Upper lobe of right lung (tissue), 1 donor: Measurements from ENCODE around the gene PF4V1. TPM values are rescaled to one million over a fixed set of nuclear protein-coding genes. Genes with fewer than 3 reads are reported as not detected.

Experiments
- ATAC-seq: fragments of 200-7000 bp; cut with Tn5 transposase; one replicate; pipeline ENCODE4 v1.9.1; 2020; ENCODE audit warnings: mild to moderate bottlenecking, moderate library complexity
- DNase-seq: peaks from one replicate; pipeline ENCODE4 v3.0.0-alpha.2; 2020
- H3K27ac ChIP-seq: fragments of 200-600 bp; one replicate; pipeline ENCODE4 v1.8.0; 2022
- H3K27me3 ChIP-seq: fragments of 200-600 bp; one replicate; pipeline ENCODE4 v1.8.0; 2022; ENCODE audit warnings: mild to moderate bottlenecking
- H3K36me3 ChIP-seq: fragments of 200-600 bp; one replicate; pipeline ENCODE4 v1.8.0; 2022
- H3K4me1 ChIP-seq: fragments of 200-600 bp; one replicate; pipeline ENCODE4 v1.8.0; 2022
- H3K4me3 ChIP-seq: fragments of 200-600 bp; one replicate; pipeline ENCODE4 v1.8.0; 2022; ENCODE audit warnings: mild to moderate bottlenecking
- H3K9me3 ChIP-seq: fragments of 200-600 bp; one replicate; pipeline ENCODE4 v1.8.0; 2022
- CTCF ChIP-seq: fragments of 200-600 bp; IDR thresholded peaks from one replicate; pipeline ENCODE4 v1.8.0; 2022; ENCODE audit warnings: antibody characterized with exemption
- intact Hi-C: fragments of 100-400 bp; cut with DNase I; formaldehyde crosslinking; loops from one replicate; pipeline ENCODE4 v1.11.0; 2022
- total RNA-seq: library from RNA; stranded (reverse); fragmentation: NEBNext Ultra II Directional; extraction: Animal tissue kit (Norgen Biotek cat#: 25700); gene quantifications from one replicate; pipeline ENCODE4 v1.2.1, GENCODE V29; 2021
- donor health status: DM: no; HTN: yes; CAD: no; lungs with severe emphysema.

Gene PF4V1
- total RNA-seq, 1 donor from 2014 or later: not detected

DNA sequence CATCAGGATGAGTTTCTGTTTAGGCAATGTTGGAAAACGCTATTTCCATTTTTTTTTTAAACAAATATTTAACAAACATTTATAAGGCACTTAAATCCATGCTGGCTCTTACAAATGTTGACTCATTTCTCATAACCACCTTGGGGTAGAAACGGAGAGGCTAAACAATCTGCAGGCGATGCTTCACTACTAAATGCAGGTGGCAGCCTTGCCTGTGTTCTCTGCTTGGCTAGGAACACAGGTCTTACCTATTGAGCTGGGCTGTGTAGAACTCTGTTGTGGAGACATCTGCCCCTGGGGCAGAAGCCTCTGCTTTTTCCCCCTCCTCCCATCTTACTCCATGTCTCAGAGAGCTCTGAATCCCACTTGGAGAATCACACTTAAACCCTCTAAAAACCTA, 14.7 kb downstream of the PF4V1 start:
- H3K4me1 ChIP-seq: no peaks in the 10 kb centered on the region
- intact Hi-C loops: no loop called here
- H3K36me3 ChIP-seq: no peaks in the 10 kb centered on the region
- no peak overlapping the region for H3K4me3 ChIP-seq
- DNase-seq: no peak
- no peaks in the 10 kb centered on the region for H3K9me3 ChIP-seq
- no peaks in the 10 kb centered on the region for H3K27me3 ChIP-seq
- TF ChIP-seq CTCF: no peak
- peak; percentile 74 for ATAC-seq
- H3K27ac ChIP-seq: no peak overlapping the region

DNA sequence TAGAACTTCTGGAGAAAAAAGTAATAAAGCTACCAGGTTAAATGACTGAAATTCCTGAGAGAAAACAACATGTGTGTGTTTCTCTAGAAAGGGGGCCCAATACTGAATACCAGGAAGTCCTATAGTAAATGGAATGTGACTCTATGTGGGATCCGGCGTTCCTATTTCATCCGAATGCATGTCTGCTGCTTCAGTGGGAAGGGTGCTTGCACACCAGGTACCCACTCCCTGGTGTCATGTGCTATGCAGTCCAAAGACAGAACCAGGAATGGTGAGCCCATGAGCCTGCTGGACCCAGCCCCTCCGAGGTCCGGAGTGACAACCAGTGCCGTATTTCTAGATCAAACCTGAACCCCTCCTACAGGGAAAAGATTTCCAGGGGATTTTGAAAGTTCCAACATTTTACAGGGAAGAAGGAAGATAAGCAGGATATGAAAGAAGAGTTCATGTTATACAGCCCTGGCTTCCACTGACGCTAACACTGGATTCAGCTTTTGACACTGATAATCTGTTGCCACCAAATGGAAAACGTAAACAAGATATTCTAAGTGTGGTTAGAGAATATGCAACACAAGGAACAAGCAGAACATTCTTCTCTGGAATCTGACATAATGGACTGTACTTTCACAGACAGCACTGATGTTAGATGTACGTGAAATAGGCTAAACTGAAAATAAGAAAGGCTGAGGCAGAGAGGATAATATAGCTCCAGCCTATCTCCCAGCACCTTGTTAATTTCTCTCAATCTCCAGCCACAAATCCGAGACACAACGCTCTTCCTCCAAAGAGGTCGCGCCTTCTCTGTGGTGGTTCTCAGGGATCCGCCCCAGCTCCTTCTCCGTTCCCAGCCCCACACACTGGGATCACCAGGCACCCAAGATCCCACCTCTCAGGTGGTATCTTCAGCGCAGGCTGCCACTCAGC, 15.4 kb downstream of the PF4V1 start:
- ATAC-seq: no peak
- TF ChIP-seq CTCF: no peak
- DNase-seq: no peak
- Histone ChIP-seq H3K4me1 (peaks cover 4% of the 10 kb centered on the region), H3K27ac (peak overlapping the region; percentile 61), H3K27me3 (no peaks in the 10 kb centered on the region), H3K9me3 (no peaks in the 10 kb centered on the region), H3K4me3 (peak overlapping the region; percentile 60), H3K36me3 (no peaks in the 10 kb centered on the region)
- intact Hi-C loops: no loop called here

GRCh38 chr4:73869130-73870055, 16.3 kb downstream of the PF4V1 start, which contains the start of gene CXCL1:
TSS of gene CXCL1 (plus strand) at chr4:73869393. CDS start at chr4:73869471, 78 bp downstream.
- intact Hi-C loops: no loop called here
- Histone ChIP-seq H3K27me3 (no peaks in the 10 kb centered on the region), H3K27ac (peak within 1 kb of the TSS; percentile 61), H3K4me1 (peaks cover 4% of the 10 kb centered on the region), H3K36me3 (no peaks in the 10 kb centered on the region), H3K9me3 (no peaks in the 10 kb centered on the region), H3K4me3 (peak within 1 kb of the TSS; percentile 60)
- no peak for TF ChIP-seq CTCF
- peak; percentile 73 for ATAC-seq
- peak; percentile 76 for DNase-seq

DNA sequence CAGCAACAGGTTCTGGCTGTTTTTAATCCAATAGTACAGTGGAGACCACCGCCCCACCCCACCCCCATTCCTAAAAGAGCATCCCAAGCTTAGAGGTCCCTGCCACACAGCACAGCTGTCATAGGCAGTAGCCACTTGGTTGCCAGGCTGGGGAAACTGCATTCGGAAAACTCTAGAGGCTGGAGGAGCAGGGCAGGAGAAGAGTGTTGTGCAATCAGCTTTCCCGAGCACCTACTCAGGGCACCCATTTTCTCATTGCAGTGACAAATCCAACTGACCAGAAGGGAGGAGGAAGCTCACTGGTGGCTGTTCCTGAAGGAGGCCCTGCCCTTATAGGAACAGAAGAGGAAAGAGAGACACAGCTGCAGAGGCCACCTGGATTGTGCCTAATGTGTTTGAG, 17.2 kb downstream of the PF4V1 start:
- intact Hi-C loops: no loop called here
- ATAC-seq (peak; percentile 73), DNase-seq (peak; percentile 67)
- Histone ChIP-seq H3K27ac (no peak overlapping the region), H3K4me3 (peak overlapping the region; percentile 60), H3K27me3 (no peaks in the 10 kb centered on the region), H3K9me3 (no peaks in the 10 kb centered on the region), H3K4me1 (peaks cover 4% of the 10 kb centered on the region), H3K36me3 (no peaks in the 10 kb centered on the region)
- no peak for TF ChIP-seq CTCF

- H3K9me3 ChIP-seq: no peaks in the 10 kb centered on the region
- H3K4me1 ChIP-seq: peaks cover 4% of the 10 kb centered on the region
- TF ChIP-seq CTCF: no peak
- no peaks in the 10 kb centered on the region for H3K36me3 ChIP-seq
- no peak overlapping the region for H3K27ac ChIP-seq
- DNase-seq: no peak
- ATAC-seq: no peak
- no peak overlapping the region for H3K4me3 ChIP-seq
- intact Hi-C loops: no loop called here
- no peaks in the 10 kb centered on the region for H3K27me3 ChIP-seq
These were observed 17.7 kb downstream of the PF4V1 start for GRCh38 chr4:73870768-73871167.
